CD4-positive, alpha-beta T cell treated with Interleukin-17A for 1 hour (primary cell): ENCODE data around the gene ADORA3.
"Not testable (repeated sequence)": the region's sequence is repeated elsewhere in the genome, so short reads cannot be mapped to it uniquely, and the experiment has no call there.

Source experiments
- DNase-seq: peaks from one replicate; pipeline ENCODE4 v3.0.0-alpha.2; 2020

Gene ADORA3

DNA sequence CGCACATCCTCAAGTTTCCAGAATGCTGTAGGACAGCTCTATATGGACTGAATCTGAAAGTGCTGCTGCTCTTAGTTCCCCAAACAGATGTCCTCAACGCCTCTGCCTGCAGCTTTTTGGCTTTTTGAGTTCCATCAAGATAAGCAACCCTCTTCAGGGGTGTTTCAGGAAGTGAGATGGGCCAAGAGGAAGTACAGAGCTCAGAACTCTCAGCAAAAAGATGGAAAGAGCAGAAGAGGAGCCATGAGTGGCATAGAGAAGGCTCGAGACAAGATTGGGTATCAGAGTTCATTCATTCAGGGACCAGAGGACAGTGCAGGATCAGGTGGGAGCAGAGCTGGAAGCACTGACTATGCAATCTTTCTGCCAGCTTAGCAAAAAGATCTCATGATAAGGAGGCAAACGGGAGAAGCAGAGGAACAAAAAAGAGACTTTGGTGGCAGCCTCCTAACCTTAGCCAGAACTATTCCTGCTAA, at the start of gene ADORA3, which contains the start of gene TMIGD3:
Gene ADORA3, minus strand, starts transcription at position 49 of the 476 bp plus-strand sequence. CDS start 279 bp downstream, outside the sequence.
Gene TMIGD3, minus strand, starts transcription at position 49 of the 476 bp plus-strand sequence. CDS start 279 bp downstream, outside the sequence.
- DNase-seq: peak; percentile 33

DNA sequence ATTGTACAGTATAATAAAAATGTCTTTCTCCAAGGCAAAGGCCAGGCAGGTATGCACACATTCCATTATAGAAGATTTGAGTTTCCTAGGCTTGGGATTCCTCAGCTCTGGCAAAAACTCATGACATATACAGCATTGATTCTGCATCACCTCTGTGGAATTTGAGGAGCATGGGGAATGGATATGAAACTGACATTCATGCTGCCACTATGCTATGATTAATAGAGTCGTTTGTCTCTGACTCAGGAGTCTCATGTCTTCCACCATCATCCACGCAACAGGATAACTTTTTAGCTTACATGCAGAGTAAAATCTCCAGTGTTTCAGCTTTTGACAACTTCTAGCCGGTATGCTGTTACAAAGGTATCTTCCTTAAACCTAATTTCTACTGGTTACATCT, 49.8 kb upstream of the ADORA3 start:
- DNase-seq: no peak

DNA sequence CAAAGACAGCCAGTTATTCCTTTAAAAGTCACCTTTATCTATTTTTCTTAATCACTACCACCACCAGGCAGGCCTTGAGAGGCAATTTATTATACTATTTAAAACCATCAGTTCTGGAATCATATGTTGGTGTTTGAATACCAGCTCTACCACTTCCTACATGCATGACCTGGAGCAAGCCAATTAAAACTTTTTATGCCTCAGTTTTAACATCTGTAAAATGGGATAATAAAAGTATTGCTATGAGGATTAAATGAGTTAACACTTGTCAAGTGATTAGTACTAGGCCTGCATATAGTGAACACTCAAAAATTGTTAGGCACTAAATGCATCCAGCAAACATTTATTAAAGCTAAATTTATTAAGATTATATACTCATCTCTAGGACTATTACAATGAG, 49.2 kb upstream of the ADORA3 start:
- no peak for DNase-seq

DNA sequence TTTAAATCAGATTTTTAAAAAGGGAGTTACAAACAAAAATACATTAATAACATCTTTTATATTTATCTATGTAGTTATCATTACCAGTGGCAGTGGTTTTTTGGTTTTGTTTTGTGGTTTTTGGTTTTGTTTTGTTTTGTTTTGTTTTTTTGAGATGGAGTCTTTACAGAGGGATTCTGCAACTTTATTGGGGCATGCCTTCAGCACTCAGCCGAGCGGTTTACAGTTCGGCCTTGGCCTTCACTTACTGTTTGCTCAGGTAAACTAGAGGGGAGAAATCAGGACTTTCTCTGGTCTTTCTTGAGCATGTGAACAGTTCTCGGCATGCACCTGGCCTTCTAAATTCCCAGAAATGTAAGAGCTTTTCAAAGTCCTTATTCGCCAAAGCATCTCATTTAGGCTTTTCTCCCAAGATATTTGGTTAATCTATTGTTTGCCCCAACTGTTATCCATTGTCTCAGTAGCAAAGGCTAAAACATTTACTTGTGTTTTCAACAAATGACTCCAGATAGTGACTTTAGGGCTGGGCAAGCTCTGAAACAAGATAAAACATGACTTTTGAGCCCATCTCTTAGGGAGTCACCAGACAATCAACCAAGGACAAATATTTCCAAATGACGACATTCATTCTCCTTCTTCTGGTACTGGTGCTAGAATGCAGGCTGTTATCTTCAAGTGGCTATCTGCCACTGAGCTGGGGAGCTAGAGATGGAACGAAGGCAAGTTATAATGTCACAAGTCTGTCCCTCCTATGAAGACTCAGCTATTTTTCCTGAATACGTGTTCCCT, 48.4 kb upstream of the ADORA3 start:
- no peak for DNase-seq

GRCh38 chr1:111547786-111548185, 44.4 kb upstream of the ADORA3 start:
- not testable (repeated sequence) for DNase-seq

DNA sequence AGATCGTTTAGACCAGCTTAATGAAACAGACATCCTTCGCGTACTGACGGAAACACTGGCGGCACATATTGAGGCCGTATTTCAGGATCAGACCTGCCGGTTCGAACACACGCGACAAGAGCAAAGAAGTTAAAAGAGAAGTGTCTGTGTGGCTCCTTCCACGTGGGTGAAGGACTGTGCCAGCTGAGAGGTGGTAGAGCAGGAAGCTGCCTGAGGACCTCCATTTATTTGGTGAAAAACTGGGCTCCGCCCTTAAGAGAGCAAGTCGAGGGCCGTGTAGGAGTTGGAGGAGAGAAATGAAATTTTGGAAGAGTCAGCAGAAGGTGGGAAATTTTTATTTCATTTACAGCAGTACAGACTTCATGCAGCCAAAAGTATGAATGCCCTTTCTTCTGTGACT, 38.8 kb upstream of the ADORA3 start:
- no peak for DNase-seq

DNA sequence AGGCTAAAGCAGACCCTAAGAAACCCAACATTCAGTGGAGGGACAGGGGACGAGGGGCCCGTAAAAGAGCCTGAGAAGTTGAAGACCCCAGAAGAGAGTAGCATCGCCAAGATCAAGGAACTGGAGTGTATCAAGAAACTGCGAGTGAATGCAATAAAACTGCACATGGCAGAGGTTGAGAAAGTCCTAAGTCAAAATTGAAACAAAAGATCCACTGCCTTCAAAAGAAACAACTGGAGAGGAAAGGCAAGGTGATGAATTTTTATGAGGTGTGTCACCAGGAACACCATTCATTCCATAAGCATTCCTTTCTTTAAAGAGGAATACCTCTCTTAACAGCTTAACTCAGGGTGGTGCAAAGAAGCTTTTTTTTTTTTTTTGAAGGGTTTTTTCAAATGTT, 38.3 kb upstream of the ADORA3 start:
- no peak for DNase-seq

DNA sequence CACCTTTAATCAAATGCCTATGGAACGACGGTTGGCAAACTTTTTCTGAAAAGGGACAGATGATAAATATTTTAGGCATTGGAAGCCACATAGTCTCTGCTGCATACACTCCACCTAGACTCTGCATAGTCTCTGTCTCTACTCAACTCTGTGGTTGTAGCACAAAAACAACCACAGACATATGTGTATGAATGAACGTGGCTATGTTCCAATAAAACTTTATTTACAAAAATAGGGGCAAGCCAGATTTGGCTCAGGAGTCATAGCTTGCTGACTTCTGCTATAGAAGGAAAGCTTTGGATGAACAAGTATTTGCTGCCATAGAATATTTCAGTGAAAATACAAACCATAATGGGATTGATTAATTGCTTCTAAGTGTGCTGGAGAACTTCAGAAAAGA, 37.5 kb upstream of the ADORA3 start:
- DNase-seq: no peak

GRCh38 chr1:111538343-111539025, 35.1 kb upstream of the ADORA3 start:
- no peak for DNase-seq

DNA sequence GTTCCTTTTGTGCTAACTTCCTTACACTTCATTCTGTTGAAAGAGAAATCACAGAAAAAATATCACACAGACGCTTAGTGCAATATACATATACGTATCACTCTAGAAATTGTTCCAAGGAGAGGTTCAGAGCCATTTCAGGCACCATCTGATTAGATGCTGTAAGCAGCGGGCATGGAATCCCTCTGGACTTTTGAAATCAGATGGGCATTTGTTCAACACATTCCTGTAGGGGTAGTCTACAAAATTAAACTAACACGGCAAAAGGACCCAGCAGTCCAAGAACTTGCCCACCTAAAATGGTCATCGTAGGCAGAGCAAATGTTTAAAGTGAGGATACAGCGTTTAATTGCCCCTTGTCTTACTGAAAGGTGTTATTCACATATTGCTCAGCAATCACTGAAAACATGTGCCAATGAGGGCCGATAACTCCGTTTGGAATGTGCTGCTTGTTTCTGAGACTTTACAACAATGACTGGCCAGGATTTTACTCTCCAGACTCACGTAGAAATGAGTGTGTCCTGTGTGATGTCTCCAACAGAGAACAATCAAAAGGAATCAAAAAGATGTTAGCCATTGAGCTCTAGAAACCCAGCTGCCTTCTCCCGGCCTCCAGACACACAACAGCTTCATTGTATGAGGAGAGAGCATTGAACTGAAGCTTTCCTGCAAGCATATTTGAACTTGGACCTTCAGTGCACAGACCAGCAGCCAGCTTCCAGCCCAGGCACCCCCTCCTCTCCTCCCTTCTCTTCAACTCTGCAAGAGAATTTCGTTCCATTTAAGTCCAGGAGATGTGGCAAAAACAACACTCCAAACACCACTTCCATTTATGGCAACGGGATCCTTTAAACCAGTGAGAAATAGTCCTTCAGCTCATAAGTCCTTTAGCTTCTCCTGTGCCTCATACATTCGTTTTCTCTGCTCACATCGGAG, 32.1 kb upstream of the ADORA3 start:
- DNase-seq: no peak

- DNase-seq: no peak
Observed at GRCh38 chr1:111520053-111520452, 16.6 kb upstream of the ADORA3 start.

GRCh38 chr1:111517469-111518225, 14.2 kb upstream of the ADORA3 start:
- DNase-seq: peak; percentile 63

DNA sequence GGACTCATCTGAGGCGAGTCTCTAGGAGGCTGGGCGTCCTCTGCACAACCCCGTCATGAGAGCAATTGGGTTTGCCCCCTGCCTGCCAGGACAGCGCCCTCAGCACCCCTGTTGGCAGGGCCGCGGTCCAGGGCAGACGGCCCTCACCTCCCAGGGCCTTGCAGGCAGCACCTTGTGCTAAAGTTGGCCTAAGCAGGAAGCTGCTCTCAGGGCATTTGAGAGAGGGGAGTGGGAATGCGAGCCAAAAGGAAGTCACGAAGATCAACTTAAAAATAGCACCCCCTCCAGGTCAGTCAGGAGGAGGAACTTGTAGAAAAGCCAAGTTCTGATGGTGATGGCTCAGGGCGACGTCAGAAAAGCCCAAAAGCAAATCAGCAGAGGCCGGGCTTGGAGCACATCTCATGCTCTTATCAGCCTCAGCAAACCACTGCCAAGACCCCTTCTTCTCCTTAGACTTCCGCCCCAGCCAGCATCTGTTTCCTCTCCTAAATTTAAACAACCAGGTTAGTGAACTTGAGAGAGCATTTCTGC, 12.6 kb upstream of the ADORA3 start:
- DNase-seq: peak; percentile 42

- DNase-seq: no peak
Observed at GRCh38 chr1:111515291-111516004, 12.0 kb upstream of the ADORA3 start.

GRCh38 chr1:111513410-111514020, 10.1 kb upstream of the ADORA3 start:
- DNase-seq: no peak

DNA sequence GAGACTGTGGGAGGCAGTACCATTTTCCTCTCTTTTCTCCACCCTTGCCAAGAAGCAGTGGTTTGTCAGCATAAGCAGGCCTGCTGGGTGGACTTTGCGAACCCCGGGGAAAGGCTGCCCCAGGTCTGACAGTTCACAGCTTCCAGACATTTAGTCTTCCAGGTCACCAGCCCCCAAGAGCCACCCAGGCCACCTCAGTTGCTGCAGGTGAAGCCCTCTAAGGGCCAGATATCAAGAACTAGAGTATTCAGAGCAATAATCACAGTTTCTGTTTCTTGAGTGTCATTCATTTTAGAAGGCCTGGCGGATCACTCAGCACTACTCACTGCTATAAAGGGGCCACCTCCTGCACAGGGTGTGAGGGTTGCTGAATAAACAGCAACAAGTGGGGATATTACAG, 9.5 kb upstream of the ADORA3 start:
- DNase-seq: no peak

DNA sequence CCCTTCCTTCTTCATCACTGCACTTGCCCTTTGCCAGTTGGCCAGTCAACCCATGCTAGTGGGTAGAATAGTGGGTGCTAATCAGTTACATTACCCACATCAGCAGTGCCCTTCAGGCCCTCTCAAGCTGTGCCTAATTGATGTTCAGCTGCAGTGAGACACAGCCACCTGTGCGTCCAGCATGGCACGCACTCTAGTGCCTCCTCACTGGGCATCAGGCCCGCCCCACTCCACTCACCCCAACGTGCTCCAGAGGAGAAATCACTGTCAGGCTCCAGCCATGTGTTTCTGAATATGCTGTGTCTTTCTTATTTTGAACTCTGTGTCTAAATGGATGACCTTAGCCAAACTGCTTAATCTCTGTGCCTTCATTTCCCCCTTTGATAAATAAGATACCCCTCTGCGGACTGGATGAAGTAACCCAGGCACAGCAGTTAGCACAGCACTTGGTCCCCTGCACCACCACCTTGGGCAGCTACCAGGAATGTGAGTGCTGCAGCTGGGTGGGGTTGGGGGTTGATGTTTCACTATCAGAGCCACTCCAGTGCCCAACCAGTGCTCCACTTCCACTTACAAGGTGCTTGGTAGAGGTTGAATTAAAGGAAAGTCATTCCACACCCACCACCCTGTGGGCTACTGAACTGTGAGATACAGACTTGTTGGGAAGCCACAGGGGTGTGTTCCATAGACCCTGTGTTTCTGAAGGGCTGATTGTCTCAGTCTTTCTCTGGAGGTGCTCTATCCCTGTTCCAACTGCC, 8.9 kb upstream of the ADORA3 start:
- DNase-seq: no peak

DNA sequence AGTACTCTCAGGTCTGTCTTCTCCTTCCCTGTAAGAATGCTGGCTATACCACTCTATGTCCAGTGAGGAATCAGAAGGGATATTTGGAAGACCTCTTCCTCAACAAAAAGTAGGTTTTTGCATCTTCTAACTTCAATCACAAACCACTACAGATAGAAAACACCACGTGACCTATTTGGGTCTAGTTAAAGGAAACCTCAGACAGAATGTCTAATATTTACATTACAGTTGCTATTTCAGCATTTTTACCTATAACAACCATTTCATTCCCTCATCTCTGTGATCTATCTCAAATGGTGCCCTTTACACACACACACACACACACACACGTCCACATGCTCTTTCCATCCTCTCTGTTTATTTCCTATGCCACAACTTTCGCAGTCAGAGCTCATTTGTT, 7.9 kb upstream of the ADORA3 start:
- peak; percentile 46 for DNase-seq

GRCh38 chr1:111509997-111510375, 6.6 kb upstream of the ADORA3 start:
- no peak for DNase-seq
